Nephron progenitor cell (in vitro differentiated cells): Measurements from ENCODE around the gene ERC1.

Experiments
- DNase-seq: peaks from one replicate; pipeline ENCODE4 v3.0.0; 2021
- H3K27ac Mint-ChIP-seq: 2 replicates; pipeline ENCODE4 v1.8.0; 2021; ENCODE audit warnings: mild to moderate bottlenecking, moderate library complexity, mixed read lengths
- H3K27me3 Mint-ChIP-seq: 2 replicates; pipeline ENCODE4 v1.8.0; 2021; ENCODE audit warnings: mild to moderate bottlenecking, low read depth, mixed read lengths; ENCODE audit not compliant: poor library complexity
- H3K36me3 Mint-ChIP-seq: 2 replicates; pipeline ENCODE4 v1.8.0; 2021; ENCODE audit warnings: low read depth, mixed read lengths
- H3K4me1 Mint-ChIP-seq: 2 replicates; pipeline ENCODE4 v1.8.0; 2021; ENCODE audit warnings: mixed read lengths
- H3K4me3 Mint-ChIP-seq: 2 replicates; pipeline ENCODE4 v1.8.0; 2021; ENCODE audit warnings: mild to moderate bottlenecking, moderate library complexity, mixed read lengths
- H3K9me3 Mint-ChIP-seq: 2 replicates; pipeline ENCODE4 v1.8.0; 2021; ENCODE audit warnings: mild to moderate bottlenecking, moderate library complexity, mixed read lengths
- CTCF ChIP-seq: fragments of 200-600 bp; sonication (generic); IDR thresholded peaks from 2 replicates; pipeline ENCODE4 v1.5.0; 2021; ENCODE audit warnings: antibody characterized with exemption

ERC1 gene

GRCh38 chr12:1405619-1406018, 414.6 kb downstream of the ERC1 start:
- Mint-ChIP-seq H3K27me3 (no peaks in the 10 kb centered on the region), H3K4me3 (no peak overlapping the region), H3K27ac (no peak overlapping the region), H3K9me3 (peaks cover 13% of the 10 kb centered on the region), H3K36me3 (peaks cover 26% of the 10 kb centered on the region), H3K4me1 (no peaks in the 10 kb centered on the region)
- no peak for DNase-seq
- no peak for TF ChIP-seq CTCF

- H3K9me3 Mint-ChIP-seq, result no peaks in the 10 kb centered on the region
- H3K4me1 Mint-ChIP-seq, result no peaks in the 10 kb centered on the region
- no peaks in the 10 kb centered on the region for H3K27me3 Mint-ChIP-seq
- no peak for TF ChIP-seq CTCF
- H3K4me3 Mint-ChIP-seq, result no peak overlapping the region
- DNase-seq, result no peak
- H3K27ac Mint-ChIP-seq, result no peak overlapping the region
- peaks cover 52% of the 10 kb centered on the region for H3K36me3 Mint-ChIP-seq
These were observed 419.8 kb downstream of the ERC1 start for GRCh38 chr12:1410794-1411193.

GRCh38 chr12:1413930-1414329, 422.9 kb downstream of the ERC1 start:
- H3K27me3 Mint-ChIP-seq, result no peaks in the 10 kb centered on the region
- H3K36me3 Mint-ChIP-seq, result peaks cover 57% of the 10 kb centered on the region
- no peak for DNase-seq
- no peak overlapping the region for H3K4me3 Mint-ChIP-seq
- no peak overlapping the region for H3K27ac Mint-ChIP-seq
- H3K9me3 Mint-ChIP-seq, result no peaks in the 10 kb centered on the region
- H3K4me1 Mint-ChIP-seq, result peaks cover 12% of the 10 kb centered on the region
- TF ChIP-seq CTCF, result no peak

- Mint-ChIP-seq H3K4me1 (peaks cover 15% of the 10 kb centered on the region), H3K27ac (no peak overlapping the region), H3K36me3 (peaks cover 70% of the 10 kb centered on the region), H3K9me3 (peaks cover 38% of the 10 kb centered on the region), H3K27me3 (peaks cover 5% of the 10 kb centered on the region), H3K4me3 (no peak overlapping the region)
- TF ChIP-seq CTCF, result no peak
- no peak for DNase-seq
These were observed 427.1 kb downstream of the ERC1 start for GRCh38 chr12:1418144-1418543.

GRCh38 chr12:1419849-1420371, 428.9 kb downstream of the ERC1 start:
- no peak for DNase-seq
- H3K27me3 Mint-ChIP-seq, result peaks cover 5% of the 10 kb centered on the region
- no peak for TF ChIP-seq CTCF
- H3K27ac Mint-ChIP-seq, result no peak overlapping the region
- H3K4me3 Mint-ChIP-seq, result no peak overlapping the region
- peaks cover 33% of the 10 kb centered on the region for H3K4me1 Mint-ChIP-seq
- H3K36me3 Mint-ChIP-seq, result peaks cover 57% of the 10 kb centered on the region
- peaks cover 43% of the 10 kb centered on the region for H3K9me3 Mint-ChIP-seq

GRCh38 chr12:1421091-1421846, 430.2 kb downstream of the ERC1 start:
- no peak overlapping the region for H3K27ac Mint-ChIP-seq
- peaks cover 5% of the 10 kb centered on the region for H3K27me3 Mint-ChIP-seq
- H3K36me3 Mint-ChIP-seq, result peaks cover 45% of the 10 kb centered on the region
- peaks cover 43% of the 10 kb centered on the region for H3K9me3 Mint-ChIP-seq
- no peak for TF ChIP-seq CTCF
- H3K4me1 Mint-ChIP-seq, result peaks cover 41% of the 10 kb centered on the region
- no peak for DNase-seq
- no peak overlapping the region for H3K4me3 Mint-ChIP-seq
